NCI-H2196 (cell line): ENCODE results near the gene SDF2L1.
A peak's percentile ranks its signal among the peaks of the same experiment; 100 is the strongest.
"Not testable (repeated sequence)": the region's sequence is repeated elsewhere in the genome, so short reads cannot be mapped to it uniquely, and the experiment has no call there.

Experiments
- DNase-seq: peaks from one replicate; lab custom pipeline; 2025; ENCODE audit not compliant: unreplicated experiment; lab: John Stamatoyannopoulos, UW

SDF2L1 gene

DNA sequence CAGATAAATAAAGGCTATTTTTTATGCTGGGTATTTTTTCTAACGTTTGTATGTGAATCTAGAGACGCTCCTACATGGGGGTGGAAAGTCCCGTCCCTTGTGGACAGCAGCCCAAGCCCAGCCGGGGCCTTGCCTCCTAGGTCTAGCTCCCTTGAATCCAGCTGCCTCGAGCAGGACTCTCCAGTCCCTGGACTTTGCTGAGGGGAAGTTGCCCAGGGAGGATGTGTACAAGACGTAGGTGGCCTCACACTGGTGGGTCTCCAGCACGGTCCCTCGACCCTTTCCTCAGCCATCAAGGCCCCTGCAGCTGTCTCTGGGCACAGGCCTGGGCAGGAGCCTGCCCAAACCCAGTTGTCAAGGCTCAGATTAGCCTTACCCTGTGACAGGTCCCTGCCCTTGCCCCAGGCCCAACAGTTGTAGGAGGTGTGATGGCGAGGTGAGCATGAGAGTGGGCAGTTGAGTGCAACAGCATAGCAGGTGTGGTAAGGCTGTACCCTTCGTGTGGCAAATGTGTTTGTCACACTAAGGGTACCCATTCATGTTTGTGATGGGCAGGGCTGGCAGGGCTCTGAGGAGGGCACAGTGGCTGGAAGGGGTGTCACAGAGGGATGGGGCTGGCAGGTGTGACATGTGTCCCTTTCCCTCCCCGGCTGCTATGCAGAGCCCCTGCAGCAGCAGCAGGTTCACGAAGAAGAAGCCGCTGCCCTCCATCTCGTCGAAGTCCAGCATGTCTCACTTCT lies 6.2 kb upstream of the SDF2L1 start:
- DNase-seq = no peak

- no peak for DNase-seq
Measured at GRCh38 chr22:21636629-21637218, 5.4 kb upstream of the SDF2L1 start.

DNA sequence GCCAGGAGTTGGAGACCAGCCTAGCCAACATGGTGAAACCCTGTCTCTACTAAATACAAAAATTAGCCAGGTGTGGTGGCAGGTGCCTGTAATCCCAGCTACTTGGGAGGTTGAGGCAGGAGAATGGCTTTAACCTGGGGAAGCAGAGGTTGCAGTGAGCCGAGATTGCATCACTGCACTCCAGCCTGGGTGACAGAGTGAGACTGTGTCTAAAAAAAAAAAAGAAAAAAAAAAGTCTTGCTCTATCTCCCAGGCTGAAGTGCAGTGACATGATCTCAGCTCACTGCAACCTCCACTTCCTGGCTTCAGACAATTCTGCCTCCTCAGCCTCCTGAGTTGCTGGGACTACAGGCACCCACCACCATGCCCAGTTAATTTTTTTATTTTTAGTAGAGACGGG lies 4.7 kb upstream of the SDF2L1 start:
- DNase-seq = not testable (repeated sequence)

DNA sequence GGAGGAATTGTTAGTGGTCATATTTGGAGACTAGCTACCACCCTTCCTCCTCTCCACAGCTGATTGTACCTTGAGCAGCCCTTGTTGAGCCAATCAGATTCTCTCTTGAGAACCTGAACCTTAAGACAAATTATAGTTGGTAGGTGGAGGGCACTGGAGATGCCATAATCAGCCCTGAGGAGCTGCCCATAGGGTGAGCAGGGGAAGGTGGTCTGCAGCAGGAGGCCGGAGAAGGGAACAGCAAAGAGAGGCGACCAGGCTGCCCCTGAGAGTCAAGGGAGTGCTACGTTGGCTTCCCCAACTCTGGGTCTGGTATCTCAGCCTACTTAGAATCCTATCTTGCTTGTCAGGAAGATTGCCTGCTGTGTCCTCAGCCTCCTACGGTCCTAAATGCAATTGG lies 2.7 kb upstream of the SDF2L1 start:
- no peak for DNase-seq

DNA sequence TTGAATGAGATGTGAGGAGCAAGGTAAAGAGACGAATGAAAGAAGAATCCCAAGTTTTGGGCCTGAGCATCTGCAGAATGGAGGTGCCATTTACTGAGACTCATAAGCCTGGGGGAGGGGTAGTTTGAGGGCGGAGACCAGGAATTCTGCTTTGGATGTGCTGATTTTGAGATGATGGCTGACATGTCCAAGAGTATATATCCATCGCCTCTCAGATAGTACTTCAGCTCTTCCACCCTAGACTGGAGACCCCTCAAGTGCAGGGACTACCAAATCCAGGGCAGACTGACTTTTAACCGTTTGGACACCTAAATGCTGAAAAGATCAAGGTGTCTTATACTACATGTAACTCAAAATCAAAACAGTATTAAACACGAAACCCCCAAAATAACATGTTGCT lies 1.3 kb upstream of the SDF2L1 start:
- no peak for DNase-seq

DNA sequence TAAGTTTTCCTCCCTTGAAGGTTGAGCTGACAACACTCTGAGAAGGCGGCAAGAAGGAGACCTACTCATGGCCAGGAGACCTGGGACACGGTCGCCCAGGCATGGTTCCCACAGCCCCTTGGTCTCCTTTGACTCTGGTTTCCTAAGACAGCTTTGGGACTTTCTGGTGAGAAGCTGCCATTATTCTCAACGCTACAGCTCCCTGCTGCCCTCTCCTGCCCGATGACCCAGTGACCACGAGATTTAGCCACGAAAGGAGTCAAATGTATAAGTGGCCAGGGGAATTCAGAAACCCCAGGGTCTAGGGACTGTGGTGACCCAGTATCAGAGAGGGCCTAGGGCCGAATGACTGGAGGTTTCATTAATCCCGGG lies 699 bp upstream of the SDF2L1 start:
- DNase-seq = peak; percentile 24

- peak; percentile 52 for DNase-seq
Measured at GRCh38 chr22:21642584-21643448, 714 bp downstream of the SDF2L1 start.

GRCh38 chr22:21643533-21644357 lies 1.6 kb downstream of the SDF2L1 start:
- no peak for DNase-seq

- not testable (repeated sequence) for DNase-seq
Measured at GRCh38 chr22:21645513-21645912, 3.4 kb downstream of the SDF2L1 start.

GRCh38 chr22:21646608-21647590 lies 4.8 kb downstream of the SDF2L1 start:
- peak; percentile 64 for DNase-seq

DNA sequence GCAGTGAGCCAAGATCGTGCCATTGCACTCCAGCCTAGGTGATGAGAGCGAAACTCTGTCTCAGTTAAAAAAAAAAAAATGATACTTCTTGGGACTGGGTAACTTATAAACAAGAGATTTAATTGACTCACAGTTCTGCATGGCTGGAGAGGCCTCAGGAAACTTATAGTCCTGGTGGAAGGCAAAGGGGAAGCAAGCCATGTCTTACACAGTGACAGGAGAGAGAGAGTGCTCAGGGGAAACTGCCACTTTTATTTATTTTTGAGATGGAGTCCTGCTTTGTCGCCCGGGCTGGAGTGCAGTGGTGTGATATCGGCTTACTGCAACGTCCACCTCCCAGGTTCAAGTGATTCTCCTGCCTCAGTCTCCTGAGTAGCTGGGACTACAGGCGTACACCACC lies 8.2 kb downstream of the SDF2L1 start:
- DNase-seq = no peak

DNA sequence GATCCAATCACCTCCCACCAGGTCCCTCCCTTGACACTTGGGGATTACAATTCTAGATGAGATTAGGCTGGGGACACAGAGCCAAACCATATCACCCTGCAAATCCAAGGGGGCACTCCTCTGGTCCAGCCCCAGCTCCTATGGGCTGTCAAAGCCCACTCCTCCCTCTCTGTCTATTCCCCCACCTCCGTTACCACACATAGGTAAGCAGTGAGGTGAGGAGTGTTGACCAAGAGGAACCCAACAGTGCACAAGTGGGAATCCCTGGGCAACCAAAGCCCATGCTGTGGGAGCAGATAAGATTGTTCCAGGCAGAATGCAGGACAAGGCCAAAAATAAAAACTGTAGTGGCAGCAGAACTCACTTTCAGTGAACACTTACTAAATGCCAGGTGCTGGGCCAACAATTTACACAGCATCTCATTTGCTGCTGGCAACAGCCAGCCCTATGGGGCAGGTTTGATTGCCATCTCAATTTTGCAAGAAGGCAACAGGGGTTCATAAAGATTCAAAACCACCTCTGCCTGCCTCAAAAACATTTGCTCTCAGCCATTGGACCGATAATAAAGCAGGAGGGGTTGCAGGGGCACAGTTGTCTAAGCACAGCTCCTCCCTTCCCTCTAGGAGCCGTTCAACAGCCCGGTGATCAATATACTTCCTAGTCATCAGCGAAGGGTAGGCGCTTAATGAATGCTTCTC lies 8.9 kb downstream of the SDF2L1 start:
- no peak for DNase-seq

DNA sequence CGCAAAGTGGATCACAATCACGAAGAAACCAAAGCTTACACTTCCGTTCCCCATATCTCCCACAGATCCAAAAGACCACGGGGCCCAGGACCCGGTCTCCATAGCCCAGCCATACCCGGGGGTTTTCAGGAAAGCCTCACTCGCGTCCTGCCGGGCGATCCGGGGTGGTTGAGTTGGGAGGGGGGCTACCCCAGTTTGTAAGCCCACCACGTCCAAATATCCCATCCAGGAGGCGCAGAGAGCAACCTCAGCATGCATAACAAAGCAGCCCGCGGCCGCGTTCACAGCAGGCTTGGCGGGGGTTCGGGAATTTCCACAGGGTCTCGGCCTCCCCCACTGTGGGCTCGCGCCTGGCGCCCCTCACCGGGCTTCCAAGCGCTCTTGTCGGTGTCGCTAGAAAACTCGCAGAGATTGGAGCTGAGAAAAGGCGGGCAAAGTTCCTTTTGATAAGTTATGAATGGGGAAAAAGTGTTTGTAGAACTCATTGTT lies 9.5 kb downstream of the SDF2L1 start:
- no peak for DNase-seq

DNA sequence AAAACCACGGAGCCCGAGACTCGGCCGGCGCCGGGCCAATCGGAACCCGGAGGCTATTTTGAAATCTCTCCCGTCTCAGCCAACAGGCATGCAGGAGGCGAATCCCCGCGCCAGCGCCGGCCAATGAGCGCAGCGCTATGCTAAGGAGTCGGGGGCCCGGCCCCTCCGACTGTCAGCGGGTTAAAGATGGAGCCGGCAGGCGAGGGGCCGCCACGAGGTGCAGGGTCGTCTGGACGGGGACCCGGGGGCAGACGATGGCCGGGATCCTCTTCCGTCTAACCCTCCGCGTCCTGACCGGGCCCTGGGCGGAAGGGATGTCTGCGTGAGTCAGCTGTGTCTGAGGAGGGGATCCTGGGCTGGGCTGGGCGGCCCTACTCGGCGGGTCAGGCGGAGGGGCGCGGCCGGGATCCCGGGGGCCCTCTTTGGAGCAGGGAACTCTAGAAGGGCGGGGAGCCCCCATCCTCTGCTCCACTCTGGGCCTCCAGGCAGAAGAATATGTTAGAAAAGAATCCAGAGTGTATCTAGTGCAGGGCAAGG lies 10.0 kb downstream of the SDF2L1 start:
- peak; percentile 64 for DNase-seq

DNA sequence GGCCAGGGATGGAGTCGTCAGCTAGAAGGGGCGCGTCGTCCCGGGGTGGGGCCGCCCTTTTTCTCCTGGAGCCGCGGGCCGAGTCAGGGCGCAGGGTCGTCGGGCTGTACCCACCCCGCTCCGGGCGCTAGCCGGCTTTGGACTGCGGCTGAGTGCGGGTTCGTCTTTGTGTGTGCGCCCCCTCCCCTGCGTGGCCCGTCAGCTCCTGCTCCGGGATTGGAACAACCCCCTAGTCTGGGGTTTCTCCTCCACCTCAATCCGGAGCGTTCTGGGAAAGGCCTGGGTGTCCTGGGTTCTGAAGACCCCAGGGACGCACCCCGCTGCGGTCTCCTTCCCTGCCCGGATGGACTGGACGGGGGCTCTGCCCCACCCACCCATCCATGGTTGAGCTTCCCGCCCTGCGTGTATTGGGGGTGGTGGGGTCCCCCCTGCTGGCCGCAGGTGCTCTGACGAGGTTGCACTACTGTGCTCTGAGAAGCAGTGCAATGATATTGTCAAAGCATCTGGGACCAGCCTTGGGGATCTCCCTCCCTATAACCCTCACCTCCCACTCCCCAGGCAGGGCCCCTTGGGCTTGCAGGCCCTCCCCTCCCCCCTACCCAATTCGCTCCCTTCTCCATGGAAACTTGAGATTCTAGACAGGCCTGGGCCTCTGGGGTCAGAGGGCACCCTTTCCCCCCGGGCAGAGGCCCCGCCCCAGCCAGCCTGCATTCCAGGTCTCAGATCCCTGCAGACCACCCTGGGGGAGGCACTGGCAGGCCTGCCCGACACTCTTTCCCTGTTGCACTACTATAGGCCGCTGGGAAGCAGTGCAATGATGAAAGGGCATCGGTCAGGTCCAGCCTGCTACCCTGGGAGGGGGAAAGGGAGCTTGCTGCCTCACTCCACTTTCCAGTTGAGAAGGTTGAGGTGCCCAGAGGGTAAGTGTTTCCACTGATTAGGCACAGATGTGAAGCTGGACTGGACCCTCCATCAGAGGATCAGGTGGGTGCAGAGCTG lies 10.7 kb downstream of the SDF2L1 start:
- DNase-seq = no peak

DNA sequence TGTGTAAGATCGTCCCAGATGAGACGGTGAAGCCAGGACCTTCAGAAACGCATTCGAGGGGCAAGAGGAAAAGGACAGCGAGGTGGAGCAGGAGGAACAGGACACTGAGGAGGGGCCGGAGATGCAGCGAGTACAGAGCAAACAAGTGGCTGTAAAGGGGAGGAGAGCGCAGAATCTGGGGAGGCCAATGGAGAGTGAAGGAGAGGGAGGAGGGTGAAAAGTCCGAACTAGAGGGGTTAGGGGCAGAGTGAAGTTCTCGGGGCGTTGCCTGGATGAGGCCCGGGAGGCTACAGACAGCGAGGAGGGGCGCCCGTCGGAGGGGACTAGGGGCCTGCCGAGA lies 14.9 kb downstream of the SDF2L1 start:
- DNase-seq = no peak

GRCh38 chr22:21657360-21658032 lies 15.4 kb downstream of the SDF2L1 start:
- DNase-seq = peak; percentile 70
